ENCODE measurements around the gene CCR4. TPM values are rescaled to one million over a fixed set of nuclear protein-coding genes. Genes with fewer than 3 reads are reported as not detected.
"Not testable (repeated sequence)": the region's sequence is repeated elsewhere in the genome, so short reads cannot be mapped to it uniquely, and the experiment has no call there.

Gene CCR4
- polyA plus RNA-seq, 1 donor (not counting 4 experiments of a cell fraction or from before 2014, with no cell fraction given): not detected

- Histone ChIP-seq H3K4me1 (ENCODE audit: control insufficient read depth, extremely low read depth, insufficient read depth, low read length) (no peaks in the 10 kb centered on the region), H3K27ac (ENCODE audit: control insufficient read depth, insufficient read depth, low read length) (no peak overlapping the region), H4K20me1 (ENCODE audit: control insufficient read depth, extremely low read depth, insufficient read depth, low read length) (no peaks in the 10 kb centered on the region), H3K79me2 (ENCODE audit: control insufficient read depth, insufficient read depth, low read length) (no peaks in the 10 kb centered on the region), H2AFZ (ENCODE audit: control insufficient read depth, low read length) (no peak overlapping the region), H3K9me3 (ENCODE audit: control insufficient read depth, low read depth, low read length) (no peaks in the 10 kb centered on the region), H3K9ac (ENCODE audit: control insufficient read depth, extremely low read depth, insufficient read depth, low read length) (no peak overlapping the region), H3K27me3 (ENCODE audit: control insufficient read depth, extremely low read depth, insufficient read depth, low read length) (no peaks in the 10 kb centered on the region), H3K9me1 (ENCODE audit: control insufficient read depth, extremely low read depth, insufficient read depth, low read length) (no peaks in the 10 kb centered on the region), H3K4me2 (ENCODE audit: control insufficient read depth, extremely low read depth, insufficient read depth, low read depth, low read length) (no peak overlapping the region), H3K4me3 (ENCODE audit: control insufficient read depth in 2 of 3, extremely low read depth in 1 of 3, insufficient read depth in 2 of 3, low read depth in 1 of 3, low read length in 3 of 3) (no peak overlapping the region), H3K36me3 (ENCODE audit: control insufficient read depth in 2 of 2, extremely low read depth in 1 of 2, insufficient read depth in 2 of 2, low read length in 2 of 2) (no peaks in the 10 kb centered on the region)
- DNase-seq (ENCODE audit: low read depth, low spot score) (no peak), FAIRE-seq (no peak)
- dilution Hi-C loops (cut with MboI; ENCODE audit: extremely low pct_ligation_motif_present, low sequenced_read_pairs): no loop called here
- TF ChIP-seq, protein P1, sequence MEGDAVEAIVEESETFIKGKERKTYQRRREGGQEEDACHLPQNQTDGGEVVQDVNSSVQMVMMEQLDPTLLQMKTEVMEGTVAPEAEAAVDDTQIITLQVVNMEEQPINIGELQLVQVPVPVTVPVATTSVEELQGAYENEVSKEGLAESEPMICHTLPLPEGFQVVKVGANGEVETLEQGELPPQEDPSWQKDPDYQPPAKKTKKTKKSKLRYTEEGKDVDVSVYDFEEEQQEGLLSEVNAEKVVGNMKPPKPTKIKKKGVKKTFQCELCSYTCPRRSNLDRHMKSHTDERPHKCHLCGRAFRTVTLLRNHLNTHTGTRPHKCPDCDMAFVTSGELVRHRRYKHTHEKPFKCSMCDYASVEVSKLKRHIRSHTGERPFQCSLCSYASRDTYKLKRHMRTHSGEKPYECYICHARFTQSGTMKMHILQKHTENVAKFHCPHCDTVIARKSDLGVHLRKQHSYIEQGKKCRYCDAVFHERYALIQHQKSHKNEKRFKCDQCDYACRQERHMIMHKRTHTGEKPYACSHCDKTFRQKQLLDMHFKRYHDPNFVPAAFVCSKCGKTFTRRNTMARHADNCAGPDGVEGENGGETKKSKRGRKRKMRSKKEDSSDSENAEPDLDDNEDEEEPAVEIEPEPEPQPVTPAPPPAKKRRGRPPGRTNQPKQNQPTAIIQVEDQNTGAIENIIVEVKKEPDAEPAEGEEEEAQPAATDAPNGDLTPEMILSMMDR (optimal IDR thresholded peaks at IDR 0.05 in 1 of 3, IDR thresholded peaks at IDR 0.05 in 1 of 3, conservative IDR thresholded peaks at IDR 0.05 in 1 of 3; ENCODE audit: extremely low read depth in 1 of 3, insufficient read depth in 2 of 3, low read length in 3 of 3): peak; percentile 54 to 64 (median 59)
- TF ChIP-seq EZH2 (IDR thresholded peaks at IDR 0.05; ENCODE audit: low read length): no peak
Observed at GRCh38 chr3:32934150-32934742, 17.2 kb upstream of the CCR4 start.

DNA sequence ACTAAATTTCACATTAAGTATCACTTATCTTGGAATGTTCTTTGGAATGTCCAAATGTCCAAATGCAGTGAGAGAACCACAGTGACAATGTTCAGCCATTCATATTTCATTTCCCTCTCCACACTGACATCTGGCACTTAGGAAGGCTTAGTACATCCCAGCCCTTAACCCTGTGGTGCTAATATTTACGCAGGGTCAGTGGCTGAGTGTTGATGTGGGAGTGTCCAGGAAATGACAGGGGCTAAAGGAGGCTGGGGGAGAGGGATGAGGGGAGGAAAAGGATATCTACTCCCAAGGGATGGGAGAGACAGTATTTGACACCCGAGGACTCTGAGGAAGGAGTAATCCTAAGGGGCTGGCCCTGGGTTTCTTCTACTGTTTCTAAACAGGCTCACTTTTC is 14.1 kb upstream of the CCR4 start:
- H2AFZ ChIP-seq (ENCODE audit: control insufficient read depth, low read length): no peak overlapping the region
- no peaks in the 10 kb centered on the region for H3K9me3 ChIP-seq (ENCODE audit: control insufficient read depth, low read depth, low read length)
- no peaks in the 10 kb centered on the region for H3K79me2 ChIP-seq (ENCODE audit: control insufficient read depth, insufficient read depth, low read length)
- no peak overlapping the region for H3K4me3 ChIP-seq (ENCODE audit: control insufficient read depth in 2 of 3, extremely low read depth in 1 of 3, insufficient read depth in 2 of 3, low read depth in 1 of 3, low read length in 3 of 3)
- dilution Hi-C loops (cut with MboI; ENCODE audit: extremely low pct_ligation_motif_present, low sequenced_read_pairs): no loop called here
- no peaks in the 10 kb centered on the region for H4K20me1 ChIP-seq (ENCODE audit: control insufficient read depth, extremely low read depth, insufficient read depth, low read length)
- no peaks in the 10 kb centered on the region for H3K4me1 ChIP-seq (ENCODE audit: control insufficient read depth, extremely low read depth, insufficient read depth, low read length)
- no peaks in the 10 kb centered on the region for H3K9me1 ChIP-seq (ENCODE audit: control insufficient read depth, extremely low read depth, insufficient read depth, low read length)
- H3K36me3 ChIP-seq (ENCODE audit: control insufficient read depth in 2 of 2, extremely low read depth in 1 of 2, insufficient read depth in 2 of 2, low read length in 2 of 2): no peaks in the 10 kb centered on the region
- no peaks in the 10 kb centered on the region for H3K27me3 ChIP-seq (ENCODE audit: control insufficient read depth, extremely low read depth, insufficient read depth, low read length)
- no peak overlapping the region for H3K4me2 ChIP-seq (ENCODE audit: control insufficient read depth, extremely low read depth, insufficient read depth, low read depth, low read length)
- H3K27ac ChIP-seq (ENCODE audit: control insufficient read depth, insufficient read depth, low read length): no peak overlapping the region
- no peak for DNase-seq (ENCODE audit: low read depth, low spot score)
- TF ChIP-seq EZH2 (IDR thresholded peaks at IDR 0.05; ENCODE audit: low read length): no peak
- TF ChIP-seq, protein P1 (optimal IDR thresholded peaks at IDR 0.05 in 1 of 3, IDR thresholded peaks at IDR 0.05 in 1 of 3, conservative IDR thresholded peaks at IDR 0.05 in 1 of 3; ENCODE audit: extremely low read depth in 1 of 3, insufficient read depth in 2 of 3, low read length in 3 of 3): no peak
- FAIRE-seq: no peak
- no peak overlapping the region for H3K9ac ChIP-seq (ENCODE audit: control insufficient read depth, extremely low read depth, insufficient read depth, low read length)

- H3K4me2 ChIP-seq (ENCODE audit: control insufficient read depth, extremely low read depth, insufficient read depth, low read depth, low read length); H3K27me3 ChIP-seq (ENCODE audit: control insufficient read depth, extremely low read depth, insufficient read depth, low read length); H3K4me1 ChIP-seq (ENCODE audit: control insufficient read depth, extremely low read depth, insufficient read depth, low read length); H3K4me3 ChIP-seq (ENCODE audit: control insufficient read depth in 2 of 3, extremely low read depth in 1 of 3, insufficient read depth in 2 of 3, low read depth in 1 of 3, low read length in 3 of 3); DNase-seq (ENCODE audit: low read depth, low spot score); H4K20me1 ChIP-seq (ENCODE audit: control insufficient read depth, extremely low read depth, insufficient read depth, low read length); H3K9ac ChIP-seq (ENCODE audit: control insufficient read depth, extremely low read depth, insufficient read depth, low read length); H3K27ac ChIP-seq (ENCODE audit: control insufficient read depth, insufficient read depth, low read length); FAIRE-seq; H3K9me1 ChIP-seq (ENCODE audit: control insufficient read depth, extremely low read depth, insufficient read depth, low read length); H3K36me3 ChIP-seq (ENCODE audit: control insufficient read depth in 2 of 2, extremely low read depth in 1 of 2, insufficient read depth in 2 of 2, low read length in 2 of 2); H2AFZ ChIP-seq (ENCODE audit: control insufficient read depth, low read length); H3K9me3 ChIP-seq (ENCODE audit: control insufficient read depth, low read depth, low read length); H3K79me2 ChIP-seq (ENCODE audit: control insufficient read depth, insufficient read depth, low read length); dilution Hi-C loops (cut with MboI; ENCODE audit: extremely low pct_ligation_motif_present, low sequenced_read_pairs): not testable (repeated sequence)
Observed at GRCh38 chr3:32939531-32940284, 11.7 kb upstream of the CCR4 start.

All from keratinocyte (primary cell).